ENCODE data around the gene ZCCHC8.

DNA sequence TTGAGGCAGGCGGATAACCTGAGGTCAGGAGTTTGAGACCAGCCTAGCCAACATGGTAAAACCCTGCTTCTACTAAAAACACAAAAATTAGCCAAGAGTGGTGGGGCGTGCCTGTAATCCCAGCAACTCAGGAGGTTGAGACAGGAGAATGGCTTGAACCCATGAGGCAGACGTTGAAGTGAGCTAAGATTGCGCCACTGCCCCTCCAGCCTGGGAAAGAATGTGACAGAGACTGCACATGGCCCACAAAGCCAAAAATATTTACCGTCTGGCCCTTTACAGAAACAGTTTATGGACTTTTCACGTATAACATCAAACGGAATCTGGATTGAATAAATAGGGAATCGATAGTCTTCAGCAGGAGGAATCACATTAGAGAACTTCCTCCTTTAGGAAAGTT lies 22.5 kb upstream of the ZCCHC8 start:
- TF ChIP-seq, protein P1, sequence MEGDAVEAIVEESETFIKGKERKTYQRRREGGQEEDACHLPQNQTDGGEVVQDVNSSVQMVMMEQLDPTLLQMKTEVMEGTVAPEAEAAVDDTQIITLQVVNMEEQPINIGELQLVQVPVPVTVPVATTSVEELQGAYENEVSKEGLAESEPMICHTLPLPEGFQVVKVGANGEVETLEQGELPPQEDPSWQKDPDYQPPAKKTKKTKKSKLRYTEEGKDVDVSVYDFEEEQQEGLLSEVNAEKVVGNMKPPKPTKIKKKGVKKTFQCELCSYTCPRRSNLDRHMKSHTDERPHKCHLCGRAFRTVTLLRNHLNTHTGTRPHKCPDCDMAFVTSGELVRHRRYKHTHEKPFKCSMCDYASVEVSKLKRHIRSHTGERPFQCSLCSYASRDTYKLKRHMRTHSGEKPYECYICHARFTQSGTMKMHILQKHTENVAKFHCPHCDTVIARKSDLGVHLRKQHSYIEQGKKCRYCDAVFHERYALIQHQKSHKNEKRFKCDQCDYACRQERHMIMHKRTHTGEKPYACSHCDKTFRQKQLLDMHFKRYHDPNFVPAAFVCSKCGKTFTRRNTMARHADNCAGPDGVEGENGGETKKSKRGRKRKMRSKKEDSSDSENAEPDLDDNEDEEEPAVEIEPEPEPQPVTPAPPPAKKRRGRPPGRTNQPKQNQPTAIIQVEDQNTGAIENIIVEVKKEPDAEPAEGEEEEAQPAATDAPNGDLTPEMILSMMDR (optimal IDR thresholded peaks at IDR 0.05 in 1 of 3, IDR thresholded peaks at IDR 0.05 in 1 of 3, conservative IDR thresholded peaks at IDR 0.05 in 1 of 3; ENCODE audit: extremely low read depth in 1 of 3, insufficient read depth in 2 of 3, low read length in 3 of 3) = no peak
- TF ChIP-seq EZH2 (IDR thresholded peaks at IDR 0.05; ENCODE audit: low read length) = no peak
